GM12874 (cell line): ENCODE data around the gene DCLRE1C.

Source experiments
- CTCF ChIP-seq: IDR thresholded peaks from 2 replicates; pipeline ENCODE4 v1.5.1; 2011; ENCODE audit warnings: low read depth, mild to moderate bottlenecking, control low read depth, low read length, moderate library complexity; ENCODE audit not compliant: insufficient read depth

Gene DCLRE1C

GRCh38 chr10:14917827-14918226, 36.1 kb downstream of the DCLRE1C start:
- no peak for TF ChIP-seq CTCF

GRCh38 chr10:14916600-14916999, 37.3 kb downstream of the DCLRE1C start:
- no peak for TF ChIP-seq CTCF

DNA sequence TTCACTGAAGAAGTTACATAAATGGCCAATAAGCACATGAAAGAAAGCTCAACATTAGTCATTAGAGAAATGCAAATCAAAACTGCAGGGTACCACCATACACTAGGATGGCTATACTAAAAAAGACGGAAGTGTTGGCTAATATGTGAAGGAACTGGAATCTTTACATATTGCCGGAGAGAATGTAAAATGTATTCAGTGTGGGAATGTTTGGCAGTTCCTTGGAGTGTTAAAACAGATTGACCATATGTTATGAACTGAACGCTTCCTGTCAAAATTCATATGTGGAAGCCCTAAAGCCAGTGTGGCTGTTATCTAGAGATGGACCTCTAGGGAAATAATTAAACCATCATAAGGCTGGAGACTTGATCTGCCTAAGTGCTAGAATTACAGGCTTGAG, 42.1 kb downstream of the DCLRE1C start:
- no peak for TF ChIP-seq CTCF

DNA sequence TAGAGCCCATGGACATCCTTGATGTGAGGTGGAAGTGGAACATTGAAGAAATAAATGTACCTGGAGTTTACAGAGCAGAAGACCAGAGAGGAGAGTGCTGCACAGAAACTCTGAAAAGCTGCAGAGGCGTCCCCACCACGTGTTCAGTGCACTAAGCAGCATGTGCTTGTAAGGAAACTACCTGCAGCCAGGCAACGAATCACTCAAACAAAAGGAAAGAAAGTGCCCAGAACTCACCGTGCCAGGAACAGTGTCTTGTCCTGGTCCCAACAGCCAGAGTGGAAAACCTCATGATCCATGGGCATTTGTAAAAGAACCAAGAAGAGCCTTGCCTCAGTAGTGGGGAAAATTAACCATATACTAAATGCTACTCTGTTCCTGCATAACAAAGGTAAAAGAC, 42.9 kb downstream of the DCLRE1C start:
- no peak for TF ChIP-seq CTCF

DNA sequence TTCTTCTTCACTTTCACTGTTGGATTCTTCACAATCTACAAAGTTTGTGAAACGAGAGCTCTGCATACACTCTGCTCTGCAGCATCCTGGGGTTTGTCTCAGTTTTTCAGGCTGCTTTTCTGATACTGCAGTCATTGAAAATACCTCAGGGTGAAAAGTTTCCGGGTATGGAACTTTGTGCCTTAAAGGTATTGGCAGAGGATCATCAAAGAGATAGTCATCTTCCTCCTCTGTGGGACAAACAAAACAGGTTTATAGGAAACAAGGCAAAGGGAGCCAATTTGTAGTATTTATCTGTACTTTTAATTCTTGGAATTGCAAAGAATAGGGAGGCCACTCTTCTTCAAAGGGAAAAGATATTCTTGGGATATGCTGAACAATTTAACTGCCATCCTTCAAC, 44.8 kb downstream of the DCLRE1C start:
- TF ChIP-seq CTCF, result no peak

DNA sequence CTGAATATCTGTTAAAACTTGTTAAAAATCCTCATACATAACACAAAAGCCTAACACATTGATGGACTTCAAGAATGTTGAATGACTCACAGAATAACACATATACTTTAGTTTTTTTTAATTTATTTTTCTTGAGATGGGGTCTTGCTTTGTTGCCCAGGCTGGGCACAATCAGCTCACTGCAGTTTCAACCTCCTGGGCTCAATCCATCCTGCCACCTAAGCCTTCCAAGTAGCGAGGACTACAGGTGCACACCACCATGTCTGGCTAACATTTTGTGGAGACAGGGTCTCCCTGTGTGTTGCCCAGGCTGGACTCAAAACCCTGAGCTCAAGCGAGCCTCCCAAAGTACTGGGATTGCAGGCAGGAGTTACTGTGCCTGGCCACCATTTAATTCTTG, 47.1 kb downstream of the DCLRE1C start:
- TF ChIP-seq CTCF, result no peak

DNA sequence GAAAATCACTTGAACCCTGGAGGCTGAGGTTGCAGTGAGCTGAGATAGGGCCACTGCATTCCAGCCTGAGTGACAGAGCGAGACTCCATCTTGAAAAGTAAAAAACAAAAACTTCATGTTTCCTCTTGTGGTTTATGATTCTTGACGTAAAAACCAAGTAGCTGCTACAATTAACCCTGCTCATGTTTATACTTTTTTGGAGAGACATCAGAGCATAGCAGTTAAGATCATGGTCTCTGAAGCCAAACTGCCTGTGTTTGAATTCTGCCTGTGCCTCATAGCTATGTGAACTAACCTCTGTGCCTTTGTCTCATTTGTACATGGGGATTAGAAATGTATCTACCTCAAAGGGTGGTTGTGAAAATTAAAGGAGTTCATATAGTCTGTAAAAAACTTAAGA, 48.0 kb downstream of the DCLRE1C start:
- no peak for TF ChIP-seq CTCF

GRCh38 chr10:14904864-14905263, 49.0 kb downstream of the DCLRE1C start:
- TF ChIP-seq CTCF, result no peak
